ENCODE data around the gene C17orf113.
A peak's percentile ranks its signal among the peaks of the same experiment; 100 is the strongest.
"Not testable (repeated sequence)": the region's sequence is repeated elsewhere in the genome, so short reads cannot be mapped to it uniquely, and the experiment has no call there.

Gene C17orf113

DNA sequence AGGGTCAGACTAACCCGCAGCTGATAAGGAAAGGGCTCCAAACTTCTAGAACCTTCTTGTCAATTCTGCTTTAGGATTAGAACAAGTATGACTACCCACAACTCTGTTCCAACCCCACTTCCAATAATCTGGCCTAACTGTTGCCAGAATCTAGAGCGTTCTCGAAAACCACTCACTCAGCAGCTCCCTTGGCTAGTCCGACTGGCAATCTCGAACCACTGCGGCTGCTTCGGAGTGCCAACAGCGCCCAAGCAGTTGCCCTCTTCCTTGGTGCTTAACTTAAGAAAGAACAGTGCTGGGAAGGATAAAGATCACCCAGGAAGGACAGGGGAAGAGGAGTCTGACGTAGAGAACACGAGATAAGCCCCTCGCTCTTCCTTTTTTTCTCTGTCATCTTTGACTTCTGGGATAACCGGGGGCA is 34.0 kb downstream of the C17orf113 start:
- DNase-seq, result peak; percentile 45 to 53

DNA sequence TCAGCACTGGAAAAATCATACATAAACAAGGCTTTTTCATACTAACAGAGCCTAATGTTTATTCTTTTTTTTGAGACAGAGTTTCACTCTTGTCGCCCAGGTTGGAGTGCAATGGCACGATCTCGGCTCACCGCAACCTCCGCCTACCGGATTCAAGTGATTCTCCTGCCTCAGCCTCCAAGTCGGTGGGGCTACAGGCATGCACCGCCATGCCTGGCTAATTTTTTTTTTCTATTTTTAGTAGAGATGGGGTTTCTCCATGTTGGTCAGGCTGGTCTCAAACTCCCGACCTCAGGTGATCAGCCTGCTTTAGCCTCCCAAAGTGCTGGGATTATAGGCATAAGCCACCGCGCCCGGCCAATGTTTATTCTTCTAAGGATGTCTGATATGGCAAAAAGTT is 36.7 kb downstream of the C17orf113 start:
- not testable (repeated sequence) for DNase-seq

DNA sequence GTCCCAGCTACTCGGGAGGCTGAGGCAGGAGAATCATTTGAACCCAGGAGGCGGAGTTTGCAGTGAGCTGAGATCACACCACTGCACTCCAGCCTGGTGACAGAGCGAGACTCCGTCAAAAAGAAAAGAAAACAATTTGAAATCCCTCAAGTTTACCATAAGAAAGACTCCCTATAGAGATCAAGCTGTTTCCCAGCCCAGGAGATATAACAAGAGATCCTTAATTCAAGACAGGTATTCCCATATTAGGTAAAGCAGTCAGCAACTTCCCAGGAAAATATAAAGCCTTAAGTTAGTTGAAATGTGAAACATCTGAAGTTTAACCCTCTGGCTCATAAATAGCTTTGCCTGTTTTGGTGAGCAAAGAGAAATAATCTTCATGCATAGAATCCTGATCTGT is 38.0 kb downstream of the C17orf113 start:
- DNase-seq, result not testable (repeated sequence)

DNA sequence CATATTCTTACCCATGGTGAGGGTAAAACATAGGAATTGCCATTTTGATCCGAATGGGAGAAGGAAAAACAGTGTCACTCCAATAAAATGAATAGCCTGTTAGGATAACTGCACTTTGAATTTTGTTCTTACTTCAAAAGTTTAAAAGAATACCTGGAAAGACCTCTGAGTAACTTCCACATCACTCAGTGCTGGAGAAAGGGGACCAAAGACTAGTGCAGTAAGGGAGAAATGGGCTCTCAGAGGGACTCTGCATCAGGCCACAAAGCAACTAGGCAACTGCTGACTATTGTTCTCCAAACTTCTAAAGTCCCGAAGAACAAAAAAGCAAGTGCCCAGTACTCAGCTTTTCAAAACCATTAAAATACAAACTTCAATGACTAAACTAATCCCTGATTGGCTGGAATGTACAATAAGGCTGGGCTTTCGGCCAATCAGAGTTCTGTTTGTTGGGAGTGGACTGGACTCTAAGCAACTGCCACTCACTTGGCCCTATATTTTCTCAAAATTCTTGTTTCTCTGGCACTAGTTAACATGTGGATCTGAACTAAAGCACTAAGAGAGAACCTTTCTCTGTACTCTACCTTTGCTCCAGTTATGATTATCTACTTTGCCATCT is 39.4 kb downstream of the C17orf113 start:
- peak; percentile 43 to 66 for DNase-seq

- peak; percentile 48 to 83 for DNase-seq
These were observed 40.1 kb downstream of the C17orf113 start for GRCh38 chr17:42010266-42010680.

DNA sequence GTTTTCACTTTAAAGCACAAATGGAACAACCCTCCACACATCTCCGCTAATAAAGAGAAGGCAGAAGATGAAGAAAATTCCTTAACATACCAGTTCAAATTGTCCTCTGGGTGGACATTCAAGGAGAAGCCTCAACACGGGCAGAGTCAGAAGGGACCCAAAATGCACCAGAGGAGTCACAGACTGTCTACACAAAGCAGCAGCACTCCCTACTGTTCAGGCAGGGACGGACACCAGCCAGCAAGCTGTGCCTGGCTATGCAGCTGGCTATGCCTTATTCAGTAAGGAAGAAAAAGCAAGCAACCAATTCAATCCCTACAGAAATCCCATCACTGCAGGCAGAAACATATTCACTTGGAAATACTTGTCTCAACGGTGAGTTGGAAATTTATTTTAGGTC is 41.2 kb downstream of the C17orf113 start:
- no peak for DNase-seq

- no peak for DNase-seq
These were observed 45.2 kb downstream of the C17orf113 start for GRCh38 chr17:42005166-42005565.

GRCh38 chr17:42002792-42003301 is 47.6 kb downstream of the C17orf113 start:
- no peak for DNase-seq

DNA sequence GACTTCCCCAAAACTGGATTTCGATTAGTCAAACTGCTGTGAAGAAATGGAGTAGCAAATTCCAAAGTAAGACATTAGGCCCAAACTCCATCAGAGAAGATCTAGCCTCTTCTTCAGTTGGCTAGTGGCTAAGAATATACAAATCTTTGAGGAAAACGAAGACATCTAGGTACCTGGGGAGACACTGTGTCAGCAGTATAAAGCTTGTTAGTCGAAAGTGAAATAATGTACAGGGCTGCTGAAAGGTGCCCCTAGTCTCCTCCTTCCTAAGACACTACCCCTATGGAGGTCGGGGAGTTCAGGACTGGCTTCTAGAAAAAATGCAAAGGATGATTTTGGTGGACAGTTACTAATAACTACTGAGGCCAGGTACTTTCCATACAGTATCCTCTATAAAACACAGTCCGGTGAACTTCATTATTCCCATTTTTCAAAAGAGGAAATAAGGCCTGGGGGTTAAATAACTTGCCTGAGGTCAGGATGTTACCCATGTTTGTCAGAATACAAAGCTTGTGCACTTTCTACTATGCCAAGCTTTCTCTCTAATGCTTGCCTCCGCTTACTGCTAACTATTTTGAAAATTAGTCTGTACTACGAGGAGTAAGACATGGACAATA is 48.1 kb downstream of the C17orf113 start:
- DNase-seq, result no peak

GRCh38 chr17:42001729-42002128 is 48.7 kb downstream of the C17orf113 start:
- no peak for DNase-seq

DNA sequence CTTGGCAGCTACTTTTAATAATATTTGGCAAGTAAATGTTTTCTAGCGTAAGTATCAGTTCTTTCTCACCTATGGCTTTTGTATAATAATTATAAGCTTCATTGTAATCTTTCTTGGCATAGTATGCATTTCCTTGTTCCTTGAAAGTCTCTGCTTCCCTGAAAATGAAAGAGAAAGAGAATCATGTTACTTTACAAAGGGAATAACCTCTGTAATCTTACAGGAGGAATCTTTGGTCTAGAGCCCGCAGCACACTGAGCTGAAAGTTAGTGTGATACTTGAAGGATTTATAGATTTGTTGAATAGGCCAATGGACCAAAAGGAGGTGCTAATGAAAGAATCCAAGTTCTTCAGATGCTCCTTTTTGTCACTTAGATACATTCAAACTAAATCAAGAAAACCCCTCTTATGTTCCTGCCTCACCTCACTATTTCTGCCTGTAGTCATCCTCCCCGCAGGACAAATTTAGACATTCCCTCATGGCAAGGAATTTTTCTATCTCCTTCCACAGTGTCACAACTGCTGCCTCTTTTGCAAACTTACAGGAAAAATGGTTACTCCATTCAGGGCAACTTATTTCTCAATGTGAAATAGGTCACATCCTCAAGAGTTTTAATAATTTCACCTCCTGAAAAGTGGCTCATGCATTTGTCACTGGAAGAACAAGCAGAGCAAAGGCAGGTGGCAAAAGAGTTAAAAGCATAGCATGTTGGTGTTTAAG is 49.8 kb downstream of the C17orf113 start:
- no peak for DNase-seq

DNA sequence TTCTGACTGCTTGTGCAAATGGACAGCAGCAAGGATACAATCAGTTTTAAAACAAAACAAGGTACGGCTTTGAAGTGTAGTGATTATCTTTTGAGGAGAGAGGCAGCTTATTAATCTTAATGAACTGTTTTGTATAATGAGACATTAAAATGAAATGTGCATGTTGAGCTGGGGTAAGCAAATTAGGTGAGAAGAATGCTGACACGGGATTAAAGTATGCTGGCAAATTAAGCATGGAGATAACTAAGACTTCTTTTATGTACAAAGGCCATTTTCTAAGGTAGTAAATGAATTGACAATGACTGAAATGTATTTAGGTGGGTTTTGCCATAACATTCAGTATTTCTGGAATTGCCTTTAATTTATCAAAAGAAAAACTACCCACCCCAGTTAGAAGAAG is 51.9 kb downstream of the C17orf113 start:
- DNase-seq, result no peak

DNA sequence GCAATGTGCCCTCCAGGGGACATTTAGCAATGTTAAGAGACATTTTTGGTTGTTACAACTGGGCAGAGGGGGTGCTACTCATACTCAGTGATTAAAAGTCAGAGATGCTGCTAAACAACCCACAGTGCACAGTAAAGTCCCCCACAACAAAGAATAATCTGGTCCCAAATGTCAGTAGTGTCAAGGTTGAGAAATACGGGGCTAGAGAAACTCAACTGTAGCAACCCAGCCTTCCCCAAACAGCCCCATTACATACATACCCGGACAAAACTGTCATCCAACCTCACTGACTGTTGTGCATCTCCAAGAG is 53.6 kb downstream of the C17orf113 start:
- no peak for DNase-seq

- DNase-seq, result no peak
These were observed 57.8 kb downstream of the C17orf113 start for GRCh38 chr17:41992576-41992975.

- no peak for DNase-seq
These were observed 60.5 kb downstream of the C17orf113 start for GRCh38 chr17:41989702-41990419.

DNA sequence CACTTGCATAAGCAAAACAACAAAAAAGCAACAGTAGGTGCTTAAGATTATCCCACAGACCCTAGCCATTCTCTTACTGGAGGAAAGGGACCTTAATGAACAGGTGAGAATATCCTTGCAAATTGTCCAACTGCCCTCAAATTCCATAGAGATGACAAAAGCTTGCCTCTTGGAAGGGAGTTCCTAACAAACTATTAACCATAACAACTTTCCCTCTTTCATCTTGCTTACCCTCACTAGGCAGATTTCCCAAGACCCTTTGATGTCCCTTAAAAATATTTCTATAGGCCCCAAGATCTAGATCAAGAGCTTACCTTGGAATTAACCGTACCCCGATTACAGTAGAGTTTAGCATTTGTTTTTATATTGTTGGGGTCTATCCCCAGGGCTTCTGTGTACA is 62.0 kb downstream of the C17orf113 start:
- no peak for DNase-seq
